Neuronal stem cell (in vitro differentiated cells): ENCODE results near the gene CTNNA1.
"Not testable (repeated sequence)": the region's sequence is repeated elsewhere in the genome, so short reads cannot be mapped to it uniquely, and the experiment has no call there.

Experiments used
- DNase-seq: peaks from one replicate; pipeline ENCODE4 v3.0.0-alpha.2; 2013; ENCODE audit warnings: low spot score
- H2AFZ ChIP-seq: one replicate; pipeline ENCODE4 v1.6.1; 2013; ENCODE audit warnings: mild to moderate bottlenecking, low read length, inconsistent platforms
- H2AK5ac ChIP-seq: 2 replicates; pipeline ENCODE4 v1.6.1; 2013; ENCODE audit warnings: low read depth, mild to moderate bottlenecking, inconsistent platforms, low read length, moderate library complexity, mixed read lengths
- H2BK120ac ChIP-seq: 2 replicates; pipeline ENCODE4 v1.6.1; 2013; ENCODE audit warnings: low read depth, mild to moderate bottlenecking, inconsistent platforms, low read length, moderate library complexity, mixed read lengths
- H2BK12ac ChIP-seq: one replicate; pipeline ENCODE4 v1.6.1; 2013; ENCODE audit warnings: low read length, inconsistent platforms
- H2BK15ac ChIP-seq: 2 replicates; pipeline ENCODE4 v1.6.1; 2013; ENCODE audit warnings: mild to moderate bottlenecking, low read length, inconsistent platforms, mixed read lengths
- H2BK5ac ChIP-seq: one replicate; pipeline ENCODE4 v1.6.1; 2013; ENCODE audit warnings: inconsistent platforms, mild to moderate bottlenecking, low read length, moderate library complexity
- H3K14ac ChIP-seq: one replicate; pipeline ENCODE4 v1.6.1; 2013; ENCODE audit warnings: low read length, inconsistent platforms
- H3K18ac ChIP-seq: 2 replicates; pipeline ENCODE4 v1.6.1; 2013; ENCODE audit warnings: low read length, inconsistent platforms
- H3K23ac ChIP-seq: 2 replicates; pipeline ENCODE4 v1.6.1; 2013; ENCODE audit warnings: low read depth, mild to moderate bottlenecking, mixed read lengths, low read length, inconsistent platforms; ENCODE audit not compliant: poor library complexity
- H3K27ac ChIP-seq: replicated peaks from 3 replicates; pipeline ENCODE4 v1.5.1; 2013; ENCODE audit warnings: low read length, inconsistent platforms
- H3K27me3 ChIP-seq, 3 experiments: 2 replicates each; pipeline ENCODE4 v1.6.1; 2013; ENCODE audit warnings: low read length in 3 of 3, mild to moderate bottlenecking in 2 of 3, inconsistent platforms in 1 of 3, low read depth in 1 of 3, mixed read lengths in 1 of 3, moderate library complexity in 1 of 3; ENCODE audit not compliant: control insufficient read depth in 3 of 3, insufficient read depth in 3 of 3
- H3K36me3 ChIP-seq, 2 donors: replicated peaks in 1 of 2; 2 replicates each; pipeline ENCODE4 v1.6.1; 2013; ENCODE audit warnings: low read length in 2 of 2; ENCODE audit not compliant: control insufficient read depth in 2 of 2, insufficient read depth in 2 of 2
- H3K4ac ChIP-seq: 2 replicates; pipeline ENCODE4 v1.6.1; 2013; ENCODE audit warnings: inconsistent platforms, mild to moderate bottlenecking, low read length, moderate library complexity
- H3K4me1 ChIP-seq, 2 donors: 1 replicate in 1 of 2; 2 replicates in 1 of 2; pipeline ENCODE4 v1.6.1; 2013; ENCODE audit warnings: low read length in 2 of 2, low read depth in 1 of 2; ENCODE audit not compliant: control insufficient read depth in 2 of 2, insufficient read depth in 1 of 2
- H3K4me2 ChIP-seq: one replicate; pipeline ENCODE4 v1.6.1; 2013; ENCODE audit warnings: mild to moderate bottlenecking, low read length, inconsistent platforms; ENCODE audit not compliant: insufficient read depth, poor library complexity, severe bottlenecking
- H3K4me3 ChIP-seq, 2 donors: 2 replicates each; pipeline ENCODE4 v1.5.1; 2013; ENCODE audit warnings: low read length in 2 of 2, mild to moderate bottlenecking in 2 of 2, inconsistent platforms in 1 of 2, moderate library complexity in 1 of 2
- H3K79me1 ChIP-seq: one replicate; pipeline ENCODE4 v1.6.1; 2013; ENCODE audit warnings: low read depth, mild to moderate bottlenecking, inconsistent platforms, low read length, moderate library complexity
- H3K9ac ChIP-seq: one replicate; pipeline ENCODE4 v1.6.1; 2013; ENCODE audit warnings: mild to moderate bottlenecking, low read depth, low read length, inconsistent platforms; ENCODE audit not compliant: poor library complexity
- H3K9me3 ChIP-seq, 2 donors: replicated peaks in 1 of 2; 2 replicates each; pipeline versions ENCODE3 to v1.6.1; 2013; ENCODE audit warnings: low read length in 2 of 2, mild to moderate bottlenecking in 2 of 2, inconsistent platforms in 1 of 2, low read depth in 1 of 2, mixed read lengths in 1 of 2, moderate library complexity in 1 of 2; ENCODE audit not compliant: control insufficient read depth in 2 of 2, insufficient read depth in 1 of 2
- H4K8ac ChIP-seq: one replicate; pipeline ENCODE4 v1.6.1; 2013; ENCODE audit warnings: low read depth, mild to moderate bottlenecking, inconsistent platforms, low read length, moderate library complexity
- H4K91ac ChIP-seq: one replicate; pipeline ENCODE4 v1.6.1; 2013; ENCODE audit warnings: low read length, low read depth, mild to moderate bottlenecking, inconsistent platforms; ENCODE audit not compliant: poor library complexity
- whole genome bisulfite sequencing, 2 donors: extraction: QIAGEN DNeasy Blood & Tissue Kit; methylation state at CpG; one replicate each; pipeline ENCODE4 v1.1.7; 2013; ENCODE audit warnings: missing lambda C conversion rate in 2 of 2, mixed read lengths in 1 of 2; ENCODE audit not compliant: insufficient read length in 2 of 2, insufficient replicate concordance in 1 of 2; ENCODE audit errors: extremely low coverage in 2 of 2; 5-methylcytosine and 5-hydroxymethylcytosine counted together

CTNNA1 gene

DNA sequence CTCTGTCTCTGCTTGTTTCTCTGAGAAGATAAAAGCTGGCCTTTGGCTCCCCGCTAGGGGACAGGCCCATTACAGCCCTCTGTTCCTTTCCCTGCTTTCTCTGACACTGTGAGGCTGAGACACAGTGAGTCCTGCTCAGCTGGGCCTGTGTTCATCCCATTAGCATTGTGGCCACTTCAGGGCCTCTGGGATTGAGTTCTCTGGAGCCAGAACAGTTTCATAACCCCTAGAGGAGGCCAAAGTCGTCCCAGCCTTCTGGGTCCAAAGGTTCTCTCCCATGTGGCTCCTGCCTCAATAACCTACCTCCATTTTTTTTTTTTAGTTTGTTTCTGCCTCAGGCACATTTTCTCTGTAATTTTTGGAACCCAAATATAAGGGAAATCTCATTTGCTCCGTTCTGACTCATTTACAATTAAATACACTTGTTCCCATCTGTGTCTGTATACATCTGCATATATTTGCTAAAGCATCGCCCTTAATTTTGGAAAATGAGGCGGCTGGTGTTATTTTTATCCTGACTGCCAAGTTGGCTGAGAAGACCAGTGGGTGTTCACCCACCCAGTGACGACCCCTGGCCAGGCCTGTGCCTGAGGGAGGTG is 27.3 kb upstream of the CTNNA1 start:
- H3K27me3 ChIP-seq = peaks cover 0 to 4% (median 0%) of the 10 kb centered on the region in 3 experiments
- no peaks in the 10 kb centered on the region for H3K79me1 ChIP-seq
- no peaks in the 10 kb centered on the region for H3K36me3 ChIP-seq
- peak overlapping the region in 1 of 2 donors; percentile 5 for H3K4me3 ChIP-seq
- DNase-seq = peak; percentile 29
- H3K27ac ChIP-seq = peak overlapping the region; percentile 76
- H3K4me1 ChIP-seq = peaks cover 12 to 15% of the 10 kb centered on the region in 2 donors
- no peak overlapping the region for H2BK15ac ChIP-seq
- H2BK12ac ChIP-seq = no peak overlapping the region
- H2BK5ac ChIP-seq = peak overlapping the region; percentile 1
- peak overlapping the region; percentile 11 for H3K18ac ChIP-seq
- no peak overlapping the region for H3K23ac ChIP-seq
- peak overlapping the region; percentile 64 for H2AFZ ChIP-seq
- H3K9ac ChIP-seq = no peak overlapping the region
- no peak overlapping the region for H3K4me2 ChIP-seq
- no peak overlapping the region for H2BK120ac ChIP-seq
- no CpG with 5 or more reads among the region's 6 CpGs for WGBS, 2 donors
- H2AK5ac ChIP-seq = no peak overlapping the region
- no peak overlapping the region for H4K91ac ChIP-seq
- H4K8ac ChIP-seq = no peak overlapping the region
- no peak overlapping the region for H3K4ac ChIP-seq
- no peaks in the 10 kb centered on the region for H3K9me3 ChIP-seq
- H3K14ac ChIP-seq = no peak overlapping the region

DNA sequence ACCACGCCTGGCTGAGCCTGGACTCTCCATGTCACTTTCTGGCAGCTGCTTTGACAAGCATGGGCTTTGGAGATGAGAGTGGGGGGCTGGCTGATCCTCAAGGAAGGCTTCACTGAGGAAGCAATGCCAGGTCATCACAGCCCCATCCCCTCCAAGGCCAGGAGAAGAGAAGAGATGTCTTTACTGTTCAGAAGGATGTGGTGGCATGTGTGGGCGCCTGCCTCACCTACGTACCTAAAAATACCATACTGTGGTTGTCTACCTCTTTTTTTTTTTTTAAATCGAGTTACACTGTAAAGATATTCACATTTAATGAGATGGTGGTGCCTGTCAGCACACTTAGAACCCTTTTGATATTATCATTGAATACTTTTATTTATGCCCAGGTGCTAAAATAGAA is 26.4 kb upstream of the CTNNA1 start:
- no peak overlapping the region for H3K9ac ChIP-seq
- H3K4ac ChIP-seq = no peak overlapping the region
- H3K79me1 ChIP-seq = no peaks in the 10 kb centered on the region
- H3K27ac ChIP-seq = no peak overlapping the region
- H2BK5ac ChIP-seq = no peak overlapping the region
- H2BK15ac ChIP-seq = no peak overlapping the region
- H3K4me2 ChIP-seq = no peak overlapping the region
- no peak overlapping the region for H4K91ac ChIP-seq
- no peak overlapping the region for H2BK120ac ChIP-seq
- no peak overlapping the region for H3K4me3 ChIP-seq
- no peak overlapping the region for H2BK12ac ChIP-seq
- peak overlapping the region; percentile 23 for H3K18ac ChIP-seq
- H2AFZ ChIP-seq = no peak overlapping the region
- peaks cover 12 to 15% of the 10 kb centered on the region in 2 donors for H3K4me1 ChIP-seq
- DNase-seq = no peak
- no peaks in the 10 kb centered on the region for H3K9me3 ChIP-seq
- no CpG with 5 or more reads among the region's 4 CpGs for WGBS, 2 donors
- H4K8ac ChIP-seq = no peak overlapping the region
- no peak overlapping the region for H3K23ac ChIP-seq
- no peak overlapping the region for H2AK5ac ChIP-seq
- H3K27me3 ChIP-seq = peaks cover 0 to 4% (median 0%) of the 10 kb centered on the region in 3 experiments
- H3K14ac ChIP-seq = no peak overlapping the region
- no peaks in the 10 kb centered on the region for H3K36me3 ChIP-seq

DNA sequence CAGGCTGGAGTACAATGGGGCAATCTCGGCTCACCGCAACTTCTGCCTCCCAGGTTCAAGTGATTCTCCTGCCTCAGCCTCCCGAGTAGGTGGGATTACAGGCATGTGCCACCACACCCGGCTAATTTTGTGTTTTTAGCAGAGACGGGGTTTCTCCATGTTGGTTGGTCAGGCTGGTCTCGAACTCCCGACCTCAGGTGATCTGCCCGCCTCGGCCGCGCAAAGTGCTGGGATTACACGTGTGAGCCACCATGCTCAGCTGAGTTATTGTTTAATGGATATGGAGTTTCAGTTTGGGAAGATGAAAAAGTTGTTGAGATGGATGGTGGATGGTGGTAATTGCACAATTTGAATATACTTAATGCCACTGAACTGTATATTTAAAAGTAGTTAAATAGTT is 22.7 kb upstream of the CTNNA1 start:
- no CpG with 5 or more reads among the region's 12 CpGs for WGBS, 2 donors
- not testable (repeated sequence) for H3K27me3 ChIP-seq

DNA sequence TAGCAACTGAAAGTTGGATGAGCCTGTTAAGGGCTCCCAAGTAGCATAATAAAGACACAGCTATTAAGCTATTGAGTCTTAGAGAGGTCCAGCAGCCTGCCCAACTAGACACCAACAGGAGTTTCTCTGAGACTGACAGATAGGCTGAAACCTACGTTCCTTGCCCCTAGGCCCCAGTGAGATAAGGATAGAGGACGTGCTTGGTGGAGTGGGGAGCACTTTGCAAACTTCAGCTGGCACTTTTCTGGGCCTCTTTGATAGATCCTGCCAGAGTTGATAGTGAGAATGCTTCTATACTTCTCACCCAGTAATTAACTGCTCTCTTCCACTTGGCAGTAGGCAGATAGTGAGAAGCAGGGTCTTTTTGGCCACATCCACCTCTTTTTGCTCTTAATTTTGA is 20.8 kb upstream of the CTNNA1 start:
- no peak for DNase-seq
- Histone ChIP-seq H3K9me3 (peaks cover 0 to 1% of the 10 kb centered on the region in 2 donors), H3K27ac (no peak overlapping the region), H3K79me1 (no peaks in the 10 kb centered on the region), H3K4me1 (peaks cover 0 to 3% of the 10 kb centered on the region in 2 donors), H4K8ac (no peak overlapping the region), H3K4me2 (no peak overlapping the region), H2BK15ac (no peak overlapping the region), H3K14ac (no peak overlapping the region), H2BK12ac (no peak overlapping the region), H3K23ac (no peak overlapping the region), H3K4ac (no peak overlapping the region), H2AK5ac (no peak overlapping the region), H3K36me3 (no peaks in the 10 kb centered on the region), H4K91ac (no peak overlapping the region), H2BK5ac (no peak overlapping the region), H2AFZ (no peak overlapping the region), H3K9ac (no peak overlapping the region), H2BK120ac (no peak overlapping the region), H3K18ac (no peak overlapping the region), H3K27me3 (peaks cover 0 to 5% (median 0%) of the 10 kb centered on the region in 3 experiments), H3K4me3 (no peak overlapping the region)
- WGBS, 2 donors = no CpG with 5 or more reads among the region's 2 CpGs

More for the DNA sequence above, 22.7 kb upstream of the CTNNA1 start:
- H3K9me3 ChIP-seq, H3K4ac ChIP-seq, H3K79me1 ChIP-seq, H3K4me1 ChIP-seq, H3K14ac ChIP-seq, H3K18ac ChIP-seq, H3K27ac ChIP-seq, H3K4me3 ChIP-seq, H3K4me2 ChIP-seq, DNase-seq, H3K23ac ChIP-seq, H2AFZ ChIP-seq, H3K36me3 ChIP-seq, H4K91ac ChIP-seq, H2BK15ac ChIP-seq, H2BK5ac ChIP-seq, H4K8ac ChIP-seq, H2AK5ac ChIP-seq, H2BK12ac ChIP-seq, H3K9ac ChIP-seq, H2BK120ac ChIP-seq: not testable (repeated sequence)
